ENCODE results near the gene VAPA.

VAPA gene

DNA sequence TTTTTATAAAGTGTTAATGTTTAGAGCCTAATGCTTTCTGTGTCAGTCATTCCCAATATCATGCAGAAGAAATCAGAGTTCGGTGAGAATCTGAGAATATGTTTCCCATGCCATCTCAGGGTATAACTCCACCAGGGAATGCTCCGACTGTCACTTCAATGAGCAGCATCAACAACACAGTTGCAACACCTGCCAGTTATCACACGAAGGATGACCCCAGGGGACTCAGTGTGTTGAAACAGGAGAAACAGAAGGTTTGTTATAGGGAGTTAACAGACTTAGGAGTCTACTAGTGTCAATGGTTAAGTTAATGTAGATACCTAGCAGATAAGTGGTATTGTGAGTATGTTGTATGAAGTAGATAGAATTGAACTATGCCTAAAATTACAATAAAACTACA lies 31.0 kb downstream of the VAPA start:
- no peak for DNase-seq

DNA sequence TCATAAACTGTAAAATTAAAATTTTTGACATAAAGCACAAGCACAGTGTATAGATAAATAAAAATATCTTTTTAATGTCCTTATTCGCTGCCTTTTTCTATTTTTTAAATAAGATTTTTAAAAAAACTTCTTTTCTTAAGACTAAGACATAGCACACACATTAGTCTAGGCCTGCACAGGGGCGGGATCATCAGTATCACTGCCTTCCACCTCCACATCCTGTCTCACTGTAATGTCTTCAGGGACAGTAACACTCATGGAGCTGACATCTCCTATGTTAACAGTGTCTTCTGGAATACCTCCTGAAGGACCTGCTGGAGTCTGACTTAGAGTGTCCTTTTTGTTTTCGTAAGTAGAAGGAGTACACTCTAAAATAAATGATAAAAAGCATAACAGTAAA lies 33.0 kb downstream of the VAPA start:
- no peak for DNase-seq

- no peak for DNase-seq
Measured at GRCh38 chr18:9947248-9947647, 33.4 kb downstream of the VAPA start.

DNA sequence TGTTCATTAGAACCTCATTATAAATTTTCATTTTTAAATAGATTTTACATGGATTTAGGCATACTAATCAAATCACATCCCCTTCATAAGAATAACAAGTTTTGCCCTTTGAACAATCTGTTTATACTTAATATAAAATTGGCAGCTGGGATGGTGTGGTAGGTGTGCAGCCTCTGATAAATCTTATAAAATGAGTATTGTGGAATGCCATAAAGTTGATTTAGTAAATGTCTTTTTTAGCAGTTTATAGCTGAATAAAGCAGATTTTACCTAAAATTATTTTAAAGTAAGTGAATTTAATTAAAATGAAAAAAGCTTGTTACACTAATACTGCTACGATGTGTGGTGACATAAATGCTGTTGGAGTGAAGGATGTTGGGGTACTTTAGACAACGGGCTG lies 35.5 kb downstream of the VAPA start:
- DNase-seq: no peak

- no peak for DNase-seq
Measured at GRCh38 chr18:9949861-9950260, 36.0 kb downstream of the VAPA start.

- no peak for DNase-seq
Measured at GRCh38 chr18:9950289-9951016, 36.6 kb downstream of the VAPA start.

DNA sequence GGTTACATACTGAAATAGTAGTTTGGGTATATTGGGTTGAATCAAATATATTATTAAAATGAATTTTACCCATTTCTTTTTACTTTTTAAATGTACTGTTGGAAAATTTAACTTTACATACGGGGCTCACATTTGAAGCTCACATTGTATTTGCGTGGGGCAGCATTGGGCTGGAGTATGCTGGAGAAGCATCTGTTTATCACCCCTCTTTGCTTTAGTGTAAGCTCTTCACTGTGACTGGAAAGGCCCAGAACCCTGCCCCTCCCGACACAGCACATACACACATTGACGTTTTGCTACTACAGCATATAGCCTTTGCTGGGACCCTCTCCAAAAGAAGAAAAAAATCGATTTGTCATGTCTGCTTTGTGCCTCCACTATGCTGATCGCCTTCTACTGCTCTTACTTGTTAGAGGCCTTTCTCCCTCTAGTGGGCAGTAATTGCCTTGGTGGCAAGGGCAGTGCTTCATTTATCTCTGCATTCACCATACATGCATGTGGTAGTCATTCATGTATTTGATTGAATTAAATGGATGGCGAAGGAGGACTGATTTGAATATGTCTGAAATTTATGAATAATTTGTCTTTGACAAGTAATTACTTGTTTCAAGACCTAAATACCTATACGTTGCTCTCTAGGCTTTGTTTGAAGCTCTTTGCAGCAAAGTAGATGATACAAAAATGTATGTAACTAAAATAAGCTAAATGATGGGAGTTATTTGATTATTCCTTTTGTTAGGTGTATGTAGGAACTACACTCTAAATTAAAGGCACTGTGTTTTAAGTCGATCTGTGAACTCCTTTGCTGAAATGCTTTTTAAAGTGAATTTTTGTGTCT lies 37.4 kb downstream of the VAPA start:
- no peak for DNase-seq

DNA sequence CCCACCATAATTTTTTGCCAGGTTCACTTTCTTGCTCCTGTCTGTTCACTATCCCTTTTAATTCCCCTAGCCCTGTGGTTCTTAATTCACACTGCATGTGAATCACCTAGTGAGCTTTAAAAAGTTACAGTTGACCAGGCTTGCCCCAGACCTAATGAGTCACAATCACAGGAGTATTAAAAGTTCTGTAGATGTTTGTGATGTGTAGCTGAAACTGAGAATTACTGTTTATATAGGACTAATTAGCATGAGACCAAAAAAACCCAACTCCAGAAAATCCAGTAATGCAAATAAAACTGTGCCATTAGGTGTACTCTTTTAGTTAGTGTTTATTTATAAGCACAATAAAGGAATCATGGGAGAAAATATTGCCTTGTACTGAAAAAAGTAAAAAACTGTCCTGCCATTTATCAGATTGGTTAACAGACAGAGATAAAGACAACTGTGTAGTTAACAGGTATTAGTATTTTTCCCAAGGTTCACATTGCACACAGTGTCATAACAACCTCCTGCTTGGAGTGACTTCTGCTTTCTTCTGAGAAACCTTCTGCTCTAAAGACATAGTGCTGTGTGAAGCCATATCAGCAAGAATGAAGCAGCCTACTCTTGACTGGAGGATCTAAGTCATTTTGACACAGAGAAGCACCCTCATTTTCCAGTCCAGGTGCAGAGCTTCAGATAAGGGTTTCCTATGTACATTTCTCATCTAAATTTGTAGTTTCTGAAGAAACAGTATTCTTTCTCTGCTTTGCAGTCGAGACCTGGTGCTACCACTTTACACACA lies 39.0 kb downstream of the VAPA start:
- DNase-seq: no peak

DNA sequence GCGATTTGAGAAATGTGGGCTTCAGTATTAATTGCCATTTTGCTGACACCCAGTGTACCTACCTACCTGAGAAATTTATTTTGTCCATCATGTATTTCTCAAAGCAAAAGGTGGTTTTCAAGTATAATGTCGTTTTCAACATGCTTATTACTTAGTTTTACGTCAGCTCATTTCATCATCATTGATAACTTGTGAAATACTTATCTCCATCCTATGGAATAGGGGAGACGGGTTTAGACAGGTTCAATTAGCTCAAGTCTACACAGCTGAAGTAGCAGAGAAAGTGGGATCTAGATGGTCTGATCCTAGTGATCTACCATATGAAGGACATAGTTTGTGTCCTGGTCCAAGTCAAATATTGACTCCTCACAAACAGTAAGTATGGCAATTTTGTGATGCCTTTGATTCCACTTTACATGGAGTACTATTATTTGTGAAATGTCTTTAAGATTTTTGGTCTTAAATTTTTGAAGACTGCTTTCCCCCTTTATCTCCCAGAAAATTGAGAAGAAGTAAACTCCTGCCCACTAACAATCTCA lies 45.1 kb downstream of the VAPA start:
- no peak for DNase-seq

DNA sequence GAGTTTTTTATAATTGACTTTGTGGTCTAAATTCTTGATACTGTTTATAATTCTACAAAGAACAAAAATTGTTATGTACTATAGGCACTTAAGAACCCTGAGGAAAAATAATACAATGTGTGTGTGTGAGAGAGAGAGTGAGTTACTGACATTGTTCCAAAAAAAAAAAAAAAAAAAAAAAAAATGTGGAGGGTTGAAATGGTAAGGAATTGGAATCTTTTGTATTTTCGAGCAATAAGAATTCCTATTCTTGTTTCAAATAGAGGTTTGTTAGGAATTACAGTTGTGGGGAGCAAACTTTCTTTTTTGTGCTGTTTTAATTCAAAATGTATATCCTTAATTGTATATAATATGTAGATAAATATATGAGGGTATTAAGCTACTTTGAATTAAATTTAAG lies 45.7 kb downstream of the VAPA start:
- no peak for DNase-seq

DNA sequence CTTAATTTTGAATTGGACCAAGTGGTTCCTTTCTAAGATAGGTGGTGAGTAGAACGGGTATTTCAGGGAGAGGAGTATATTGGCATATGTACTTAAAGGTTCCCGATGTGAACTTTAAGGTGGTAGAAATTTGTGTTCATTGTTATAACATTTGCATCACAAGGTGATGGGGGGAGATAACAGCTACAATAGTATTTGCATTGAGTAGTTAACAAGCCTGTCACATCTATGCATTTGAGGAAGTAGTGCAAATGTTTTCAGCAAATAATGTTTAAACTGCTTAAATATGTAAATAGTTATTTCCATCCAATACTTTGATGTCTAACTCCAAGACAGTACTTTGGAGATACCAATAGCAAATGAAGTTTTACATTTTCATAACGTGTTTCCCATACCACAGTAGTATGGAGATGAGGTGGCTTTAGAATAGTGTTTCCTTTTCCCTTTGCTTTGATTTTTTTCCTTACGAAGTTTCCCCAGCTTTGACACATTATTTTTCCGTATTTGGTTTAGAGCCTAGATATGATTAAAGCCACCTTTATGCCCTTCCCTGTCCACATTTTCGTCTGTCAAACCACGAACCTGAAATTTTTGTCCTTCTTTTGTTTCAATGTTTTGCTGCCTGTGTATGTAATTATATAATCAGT lies 46.6 kb downstream of the VAPA start:
- no peak for DNase-seq

GRCh38 chr18:9961041-9961440 lies 47.2 kb downstream of the VAPA start:
- no peak for DNase-seq

DNA sequence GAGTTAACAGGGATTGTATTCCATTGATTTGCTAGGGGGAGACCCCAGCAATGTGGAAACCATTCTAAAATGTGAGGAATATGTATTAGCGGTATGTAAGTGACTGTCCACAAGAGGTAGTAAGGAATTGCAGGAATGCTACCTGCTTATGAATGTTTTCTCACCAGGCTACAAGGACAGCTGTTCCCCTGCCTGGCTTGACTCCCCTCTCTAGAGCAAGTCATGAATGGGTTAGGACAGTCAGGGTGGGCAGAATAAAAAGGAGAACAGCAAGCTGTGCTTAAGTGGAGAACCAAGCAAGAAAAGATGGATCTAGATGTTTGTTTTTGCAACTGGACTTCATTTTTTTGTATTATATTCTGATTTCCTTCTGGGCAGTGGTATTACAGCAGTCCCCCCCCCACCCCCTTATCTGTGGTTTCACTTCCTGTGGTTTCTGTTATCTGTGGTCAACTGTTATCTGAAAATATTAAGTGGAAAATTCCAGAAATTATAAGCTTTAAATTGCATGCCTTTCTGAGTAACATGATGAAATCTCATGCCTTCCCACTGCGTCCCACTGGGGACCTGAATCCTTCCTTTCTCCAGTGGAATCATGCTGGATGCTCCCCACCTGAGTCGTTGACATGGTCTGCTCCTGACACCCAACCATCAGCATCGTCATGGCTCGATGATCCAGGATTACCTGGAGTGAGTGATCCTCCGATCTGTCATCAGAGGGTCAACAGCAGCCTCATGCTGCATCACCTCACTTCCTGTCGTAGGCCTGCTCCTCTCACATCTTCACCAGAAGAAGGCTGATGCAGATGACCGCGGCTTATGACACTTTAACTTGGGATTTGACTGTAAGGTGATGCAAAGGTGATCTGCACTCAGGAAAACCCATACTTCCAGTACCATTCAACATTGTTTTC lies 52.2 kb downstream of the VAPA start:
- DNase-seq: no peak

- no peak for DNase-seq
Measured at GRCh38 chr18:9968081-9968848, 54.4 kb downstream of the VAPA start.

GRCh38 chr18:9969247-9969646 lies 55.4 kb downstream of the VAPA start:
- no peak for DNase-seq

- peak; percentile 48 to 71 for DNase-seq
Measured at GRCh38 chr18:9971313-9971920, 57.6 kb downstream of the VAPA start.

- no peak for DNase-seq
Measured at GRCh38 chr18:9973470-9973869, 59.7 kb downstream of the VAPA start.

DNA sequence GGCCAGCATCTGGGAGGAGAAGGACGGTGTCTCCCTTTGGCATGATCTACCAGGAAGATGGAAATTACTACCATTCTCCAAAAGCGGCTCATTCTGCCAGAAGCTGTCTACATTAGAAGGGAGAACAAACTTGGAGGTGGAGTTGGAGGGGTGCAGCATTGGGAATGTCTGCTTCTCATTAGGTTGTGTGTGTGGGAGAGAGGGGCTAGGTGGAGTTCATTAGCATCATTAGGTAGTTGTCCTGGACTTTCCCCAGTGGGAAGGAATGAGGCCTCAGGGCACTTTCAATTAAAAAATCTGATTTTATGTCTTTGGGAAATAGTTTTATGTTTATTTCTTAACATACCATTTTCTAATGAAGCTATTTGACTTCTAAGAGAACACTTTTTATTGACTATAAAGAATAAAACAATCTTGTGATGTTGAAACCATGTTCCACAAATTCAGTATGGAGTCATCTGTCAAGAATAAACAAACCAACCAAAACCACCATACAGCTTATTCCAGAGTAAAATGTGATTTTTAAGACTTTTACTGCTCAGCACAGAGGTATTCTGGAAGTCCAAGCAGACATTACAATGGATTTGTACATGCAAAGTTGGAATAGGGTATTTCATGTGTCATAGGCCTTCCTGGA lies 60.6 kb downstream of the VAPA start:
- no peak for DNase-seq

GRCh38 chr18:9975658-9976057 lies 61.8 kb downstream of the VAPA start:
- DNase-seq: no peak

- no peak for DNase-seq
Measured at GRCh38 chr18:9982711-9983110, 68.9 kb downstream of the VAPA start.

Measured in bone marrow (tissue), 2 donors.